ENCODE data around the gene IFT122.

The IFT122 gene

DNA sequence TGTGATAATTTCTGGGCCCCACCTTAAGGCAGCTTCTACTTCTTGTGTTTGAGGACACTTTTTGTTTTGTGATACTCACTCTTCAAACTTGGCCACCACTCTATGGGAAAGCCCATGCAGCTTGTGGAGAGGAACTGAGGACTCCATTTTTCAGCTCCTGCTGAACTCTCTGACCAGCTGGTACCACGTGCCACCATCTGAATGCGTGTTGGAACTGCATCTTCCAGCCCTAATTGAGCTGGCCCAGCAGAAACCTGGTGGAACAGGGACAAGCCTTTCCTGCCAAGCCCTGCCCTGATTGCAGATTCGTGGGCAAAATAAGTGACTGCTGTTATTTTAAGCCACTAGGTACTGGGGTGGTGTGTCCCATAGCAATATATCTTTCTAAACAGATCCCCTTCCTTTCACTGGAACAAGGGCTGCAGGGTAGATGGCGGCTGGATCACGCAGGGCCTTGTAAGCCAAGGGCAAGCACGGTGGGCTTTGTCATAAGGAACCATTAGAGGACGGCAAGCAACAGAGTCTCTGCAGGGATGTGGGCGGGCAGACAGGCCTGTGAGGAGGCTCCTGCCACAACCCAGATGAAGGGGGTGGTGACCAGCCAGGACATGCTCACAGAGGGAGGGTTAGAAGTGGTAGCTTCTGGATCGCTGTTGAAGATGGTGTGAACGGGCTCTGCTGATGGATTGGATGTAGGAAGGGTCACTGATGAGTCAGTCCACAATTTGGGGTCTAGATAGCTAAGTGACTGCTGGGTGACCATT lies 112.4 kb downstream of the IFT122 start:
- no peaks in the 10 kb centered on the region for H3K36me3 ChIP-seq (ENCODE audit: low read depth)

DNA sequence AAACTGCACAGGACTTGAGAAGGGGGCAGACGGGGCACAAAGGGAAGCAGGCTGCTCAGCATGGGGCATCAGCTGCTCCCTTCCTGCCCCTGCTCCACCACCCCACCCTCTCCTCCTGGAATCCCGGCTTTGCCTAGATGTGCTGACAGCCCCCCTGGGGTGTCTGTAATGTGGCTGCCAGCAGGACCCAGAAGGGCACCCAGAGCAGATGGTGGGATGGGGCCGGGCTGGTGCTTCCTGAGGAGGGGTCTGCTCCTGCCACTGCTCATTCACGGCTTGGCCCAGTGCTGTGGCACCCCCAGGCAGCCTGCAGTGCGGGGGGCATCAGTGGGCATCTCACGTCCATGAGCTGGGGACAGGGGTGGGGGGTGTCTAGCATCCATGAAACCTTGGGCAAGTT lies 113.1 kb downstream of the IFT122 start:
- Histone ChIP-seq H3K4me3 (ENCODE audit: severe bottlenecking) (no peak overlapping the region), H3K27ac (ENCODE audit: poor library complexity, severe bottlenecking) (no peak overlapping the region), H3K9me3 (ENCODE audit: severe bottlenecking) (no peaks in the 10 kb centered on the region), H3K4me1 (ENCODE audit: insufficient read depth, poor library complexity, severe bottlenecking) (no peaks in the 10 kb centered on the region), H3K27me3 (ENCODE audit: insufficient read depth, poor library complexity, severe bottlenecking) (no peaks in the 10 kb centered on the region), H3K36me3 (ENCODE audit: low read depth) (no peaks in the 10 kb centered on the region)
- TF ChIP-seq, protein P1, sequence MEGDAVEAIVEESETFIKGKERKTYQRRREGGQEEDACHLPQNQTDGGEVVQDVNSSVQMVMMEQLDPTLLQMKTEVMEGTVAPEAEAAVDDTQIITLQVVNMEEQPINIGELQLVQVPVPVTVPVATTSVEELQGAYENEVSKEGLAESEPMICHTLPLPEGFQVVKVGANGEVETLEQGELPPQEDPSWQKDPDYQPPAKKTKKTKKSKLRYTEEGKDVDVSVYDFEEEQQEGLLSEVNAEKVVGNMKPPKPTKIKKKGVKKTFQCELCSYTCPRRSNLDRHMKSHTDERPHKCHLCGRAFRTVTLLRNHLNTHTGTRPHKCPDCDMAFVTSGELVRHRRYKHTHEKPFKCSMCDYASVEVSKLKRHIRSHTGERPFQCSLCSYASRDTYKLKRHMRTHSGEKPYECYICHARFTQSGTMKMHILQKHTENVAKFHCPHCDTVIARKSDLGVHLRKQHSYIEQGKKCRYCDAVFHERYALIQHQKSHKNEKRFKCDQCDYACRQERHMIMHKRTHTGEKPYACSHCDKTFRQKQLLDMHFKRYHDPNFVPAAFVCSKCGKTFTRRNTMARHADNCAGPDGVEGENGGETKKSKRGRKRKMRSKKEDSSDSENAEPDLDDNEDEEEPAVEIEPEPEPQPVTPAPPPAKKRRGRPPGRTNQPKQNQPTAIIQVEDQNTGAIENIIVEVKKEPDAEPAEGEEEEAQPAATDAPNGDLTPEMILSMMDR (IDR thresholded peaks at IDR 0.05; ENCODE audit: poor library complexity, severe bottlenecking) = no peak
- ATAC-seq (ENCODE audit: low read depth) = no peak
- no peak for DNase-seq (ENCODE audit: low spot score)

More for the DNA sequence above, 112.4 kb downstream of the IFT122 start:
- TF ChIP-seq, protein P1 (IDR thresholded peaks at IDR 0.05; ENCODE audit: poor library complexity, severe bottlenecking) = no peak
- H3K4me3 ChIP-seq (ENCODE audit: severe bottlenecking) = no peak overlapping the region
- H3K4me1 ChIP-seq (ENCODE audit: insufficient read depth, poor library complexity, severe bottlenecking) = no peaks in the 10 kb centered on the region
- H3K27me3 ChIP-seq (ENCODE audit: insufficient read depth, poor library complexity, severe bottlenecking) = no peaks in the 10 kb centered on the region
- H3K9me3 ChIP-seq (ENCODE audit: severe bottlenecking) = no peaks in the 10 kb centered on the region
- no peak for DNase-seq (ENCODE audit: low spot score)
- ATAC-seq (ENCODE audit: low read depth) = no peak
- H3K27ac ChIP-seq (ENCODE audit: poor library complexity, severe bottlenecking) = no peak overlapping the region

DNA sequence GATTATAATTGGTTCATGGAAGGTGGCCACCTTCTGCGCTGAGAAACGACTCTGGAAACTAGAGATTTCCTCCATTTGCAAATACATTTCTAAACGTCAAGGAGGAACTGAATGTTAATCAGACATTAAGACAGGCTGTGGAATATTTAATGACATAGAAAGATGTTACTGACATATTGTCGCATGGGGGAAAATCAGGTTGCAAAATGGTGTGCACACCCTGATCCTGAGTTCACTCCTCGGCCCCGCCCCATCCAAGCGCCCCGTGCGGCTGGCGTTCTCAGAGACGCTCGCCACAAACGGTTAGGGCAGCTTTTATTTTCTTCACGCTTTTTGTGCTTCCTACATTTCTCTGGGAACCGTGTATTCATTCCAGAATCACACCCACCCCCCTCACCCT lies 113.7 kb downstream of the IFT122 start:
- DNase-seq (ENCODE audit: low spot score) (no peak), ATAC-seq (ENCODE audit: low read depth) (no peak)
- no peaks in the 10 kb centered on the region for H3K27me3 ChIP-seq (ENCODE audit: insufficient read depth, poor library complexity, severe bottlenecking)
- no peaks in the 10 kb centered on the region for H3K36me3 ChIP-seq (ENCODE audit: low read depth)
- H3K4me1 ChIP-seq (ENCODE audit: insufficient read depth, poor library complexity, severe bottlenecking) = no peaks in the 10 kb centered on the region
- no peak overlapping the region for H3K27ac ChIP-seq (ENCODE audit: poor library complexity, severe bottlenecking)
- no peak overlapping the region for H3K4me3 ChIP-seq (ENCODE audit: severe bottlenecking)
- H3K9me3 ChIP-seq (ENCODE audit: severe bottlenecking) = no peaks in the 10 kb centered on the region
- TF ChIP-seq, protein P1 (IDR thresholded peaks at IDR 0.05; ENCODE audit: poor library complexity, severe bottlenecking) = no peak

DNA sequence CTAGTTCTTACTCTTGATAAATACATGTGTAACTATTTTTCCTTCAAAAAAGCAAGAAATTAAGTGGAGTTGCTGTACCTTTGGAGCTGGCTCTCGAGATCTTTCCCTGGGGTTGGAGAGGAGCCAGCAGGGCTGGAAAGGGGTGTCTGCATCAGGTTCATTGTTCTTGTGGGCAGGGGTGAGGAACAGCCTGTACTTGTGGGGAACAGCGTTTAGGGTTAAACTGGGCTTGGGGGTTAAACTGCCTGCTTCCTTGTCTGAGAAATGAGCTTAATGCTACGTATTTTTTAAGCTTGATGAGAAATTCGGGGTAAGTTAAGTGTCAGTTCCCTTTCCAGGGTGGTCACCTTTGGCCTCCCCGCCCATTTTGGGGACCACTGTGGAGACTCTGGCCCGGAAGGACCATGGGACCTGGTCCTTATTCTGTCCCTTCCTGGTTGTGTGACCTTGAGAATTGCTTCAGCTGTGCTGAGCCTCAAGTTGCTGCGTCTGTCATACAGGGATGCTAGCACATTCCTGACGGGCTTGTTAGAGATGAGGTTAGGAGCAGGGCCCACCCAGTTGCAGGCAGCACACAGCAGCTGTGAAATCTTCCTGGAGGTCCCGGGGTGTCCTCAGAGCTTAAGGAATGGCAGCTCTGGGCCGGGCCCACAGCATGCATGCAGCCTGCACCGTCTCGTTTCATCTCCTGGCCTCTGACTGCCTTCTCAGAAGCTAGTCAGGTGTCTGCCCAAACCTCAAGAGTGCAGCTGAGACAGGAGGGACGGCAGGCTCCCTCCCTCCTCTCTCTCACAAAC lies 114.5 kb downstream of the IFT122 start:
- TF ChIP-seq, protein P1 (IDR thresholded peaks at IDR 0.05; ENCODE audit: poor library complexity, severe bottlenecking) = no peak
- no peaks in the 10 kb centered on the region for H3K27me3 ChIP-seq (ENCODE audit: insufficient read depth, poor library complexity, severe bottlenecking)
- DNase-seq (ENCODE audit: low spot score) = no peak

More for the DNA sequence above, 114.5 kb downstream of the IFT122 start:
- ATAC-seq (ENCODE audit: low read depth) = no peak
- Histone ChIP-seq H3K9me3 (ENCODE audit: severe bottlenecking) (no peaks in the 10 kb centered on the region), H3K27ac (ENCODE audit: poor library complexity, severe bottlenecking) (no peak overlapping the region), H3K4me1 (ENCODE audit: insufficient read depth, poor library complexity, severe bottlenecking) (no peaks in the 10 kb centered on the region), H3K36me3 (ENCODE audit: low read depth) (no peaks in the 10 kb centered on the region), H3K4me3 (ENCODE audit: severe bottlenecking) (no peak overlapping the region)

Measured in RWPE2 (cell line).